GM12878 (cell line): ENCODE measurements around the gene SSTR1. TPM values are rescaled to one million over a fixed set of nuclear protein-coding genes. Genes with fewer than 3 reads are reported as not detected.
"Not testable (repeated sequence)": the region's sequence is repeated elsewhere in the genome, so short reads cannot be mapped to it uniquely, and the experiment has no call there.

Experiments
- ATAC-seq: fragments of 200-7000 bp; cut with Tn5 transposase; 3 replicates; pipeline ENCODE4 v1.9.1; 2020; ENCODE audit warnings: mild to moderate bottlenecking, moderate library complexity
- BruUV-seq: library from RNA; stranded (reverse); fragments of 400-500 nt; replicated peaks from 2 replicates; lab custom pipeline; 2021; lab: Mats Ljungman, UMichigan
- CTCF ChIA-PET: fragments of 300-600 bp; sonication (Branson Sonifier 250); formaldehyde crosslinking; extraction: SDS; loops from one replicate; lab custom pipeline; 2021; ENCODE audit warnings: inconsistent platforms; lab: Yijun Ruan, JAX
- POLR2A ChIA-PET: fragments of 350-600 bp; formaldehyde crosslinking; extraction: SDS; loops from one replicate; lab custom pipeline; 2021; ENCODE audit warnings: inconsistent platforms; lab: Charles Lee
- RAD21 ChIA-PET: fragments of 300-600 bp; sonication (Branson Sonifier 250); formaldehyde crosslinking; loops from one replicate; lab custom pipeline; 2023; ENCODE audit warnings: antibody characterized with exemption; ENCODE audit not compliant: unreplicated experiment; lab: Charles Lee
- SMC1A ChIA-PET: fragments of 300-600 bp; sonication (Branson Sonifier 250); formaldehyde crosslinking; loops from one replicate; lab custom pipeline; 2023; ENCODE audit not compliant: unreplicated experiment, uncharacterized antibody; lab: Charles Lee
- DNase-seq: peaks from one replicate; pipeline ENCODE4 v3.0.0-alpha.2; 2011; ENCODE audit warnings: low read depth, low spot score
- FAIRE-seq: peaks from 3 replicates; lab custom pipeline; 2011; peaks lifted over from hg19 to GRCh38; lab: Jason Lieb, UNC
- H2AFZ ChIP-seq: 2 replicates; pipeline ENCODE4 v1.6.0; 2011; ENCODE audit warnings: low read depth, low read length, control low read depth; ENCODE audit not compliant: control insufficient read depth
- H3K27ac ChIP-seq: 2 replicates; pipeline ENCODE4 v1.5.1; 2011; ENCODE audit warnings: control low read depth; ENCODE audit not compliant: control insufficient read depth, insufficient read depth
- H3K27me3 ChIP-seq, 2 experiments: replicated peaks in 1 of 2; 2 replicates each; pipeline versions ENCODE4 v1.6.0 to v1.6.1; 2011; ENCODE audit warnings: low read length in 1 of 2; ENCODE audit not compliant: control insufficient read depth in 2 of 2, insufficient read depth in 2 of 2
- H3K36me3 ChIP-seq, 2 experiments: 2 replicates each; pipeline ENCODE4 v1.5.1; 2011; ENCODE audit warnings: low read length in 1 of 2; ENCODE audit not compliant: control insufficient read depth in 2 of 2, insufficient read depth in 2 of 2
- H3K4me1 ChIP-seq: 2 replicates; pipeline ENCODE4 v1.6.1; 2011; ENCODE audit warnings: mild to moderate bottlenecking, low read length, moderate library complexity, mixed read lengths; ENCODE audit not compliant: control insufficient read depth, insufficient read depth
- H3K4me2 ChIP-seq: 2 replicates; pipeline ENCODE4 v1.6.0; 2011; ENCODE audit warnings: control low read depth; ENCODE audit not compliant: control insufficient read depth, insufficient read depth
- H3K4me3 ChIP-seq: fragments of 200-600 bp; sonication (generic); 2 replicates; pipeline ENCODE4 v1.5.1; 2016
- H3K79me2 ChIP-seq: 2 replicates; pipeline ENCODE4 v1.6.0; 2011; ENCODE audit warnings: low read length; ENCODE audit not compliant: control insufficient read depth, insufficient read depth
- H3K9ac ChIP-seq: 2 replicates; pipeline ENCODE4 v1.8.0; 2011; ENCODE audit warnings: low read length, control low read depth, mixed read lengths; ENCODE audit not compliant: control insufficient read depth, insufficient read depth
- H3K9me3 ChIP-seq: replicated peaks from 3 replicates; pipeline ENCODE4 v1.5.1; 2011; ENCODE audit warnings: mild to moderate bottlenecking, low read length; ENCODE audit not compliant: control insufficient read depth, insufficient read depth
- H4K20me1 ChIP-seq: 2 replicates; pipeline ENCODE4 v1.6.0; 2011; ENCODE audit not compliant: control insufficient read depth, insufficient read depth
- WGBS: methylation state at CpG from one replicate; pipeline ENCODE4 v1.1.6; 2016; ENCODE audit warnings: low lambda C conversion rate; ENCODE audit not compliant: insufficient replicate concordance, insufficient coverage; ENCODE audit errors: missing lambda C conversion rate; 5-methylcytosine and 5-hydroxymethylcytosine counted together
- in situ Hi-C: fragments of 300-500 bp; cut with MboI; formaldehyde crosslinking; loops from 9 replicates; pipeline ENCODE4 v1.14.3; 2018; ENCODE audit warnings: mixed read lengths
- intact Hi-C: fragments of 100-400 bp; cut with micrococcal nuclease; formaldehyde crosslinking; loops from one replicate; pipeline ENCODE4 v1.14.2; 2022; ENCODE audit not compliant: unreplicated experiment
- polyA plus RNA-seq, 11 experiments: library from polyadenylated mRNA; depleted of rRNA in 4 of 11; unstranded in 6 of 11; stranded (reverse) in 5 of 11; fragments of >200 nt; fragmentation: Nextera tagmentation in 4 of 11; fragmentation: Illumina TruSeq in 1 of 11; extraction: Ambion mirVana in 4 of 11; extraction: Trizol in 1 of 11; gene quantifications; 1 replicate in 1 of 11; 2 replicates in 10 of 11; pipeline versions ENCODE4 v1.2.1 to v1.2.3, GENCODE V29; 2011 to 2016; ENCODE audit warnings: inconsistent platforms in 2 of 11, missing spikeins in 2 of 11, low read depth in 1 of 11
- total RNA-seq, 4 experiments: library from RNA; depleted of rRNA in 3 of 4; stranded (reverse); fragments of >200 nt in 3 of 4; fragmentation: Illumina TruSeq in 1 of 4; extraction: Trizol in 1 of 4; gene quantifications; 2 replicates each; pipeline versions ENCODE4 v1.2.1 to v1.2.3, GENCODE V29; 2013 to 2021

The SSTR1 gene
- total and polyA plus RNA-seq, 10 of the 15 experiments (the other 5 are each of a cell fraction or from before 2014, with no cell fraction given), result 0.01 to 0.05 TPM; not detected in 8

GRCh38 chr14:38190846-38191245 lies 16.9 kb upstream of the SSTR1 start:
- WGBS, result 44% methylated on average over 7 of the region's 11 CpGs
- H3K27ac ChIP-seq, DNase-seq, H3K9me3 ChIP-seq, H3K9ac ChIP-seq, H3K4me1 ChIP-seq, H3K27me3 ChIP-seq, ATAC-seq, CTCF ChIA-PET, BruUV-seq, H3K4me2 ChIP-seq, POLR2A ChIA-PET, H3K4me3 ChIP-seq, FAIRE-seq, SMC1A ChIA-PET, in situ Hi-C loops, H3K36me3 ChIP-seq, RAD21 ChIA-PET, H3K79me2 ChIP-seq, H2AFZ ChIP-seq, H4K20me1 ChIP-seq: not testable (repeated sequence)
- intact Hi-C loops, result loop anchor here (10.0 kb wide), 1 partner anchor 286 kb away; no protein-coding TSS in a partner anchor

- RAD21 ChIA-PET, result not testable (repeated sequence)
Measured at GRCh38 chr14:38191491-38191890, 16.2 kb upstream of the SSTR1 start.

More at GRCh38 chr14:38191491-38191890, 16.2 kb upstream of the SSTR1 start:
- H3K79me2 ChIP-seq, H3K4me3 ChIP-seq, in situ Hi-C loops, H3K9me3 ChIP-seq, H3K27me3 ChIP-seq, H4K20me1 ChIP-seq, H2AFZ ChIP-seq, DNase-seq, H3K36me3 ChIP-seq, FAIRE-seq, SMC1A ChIA-PET, BruUV-seq, H3K4me1 ChIP-seq, H3K9ac ChIP-seq, H3K27ac ChIP-seq, CTCF ChIA-PET, H3K4me2 ChIP-seq, POLR2A ChIA-PET, ATAC-seq: not testable (repeated sequence)
- 22% methylated on average over 9 of the region's 10 CpGs for WGBS
- intact Hi-C loops, result loop anchor here (10.0 kb wide), 1 partner anchor 287 kb away; no protein-coding TSS in a partner anchor
